GM18498 (cell line): Measurements from ENCODE around the gene CCDC85B.

ENCODE experiments used
- ATAC-seq: cut with Tn5 transposase; IDR thresholded peaks from one replicate; pipeline ENCODE4 v1.9.1; 2021; ENCODE audit warnings: mild to moderate bottlenecking, moderate library complexity; ENCODE audit not compliant: unreplicated experiment

Gene CCDC85B

DNA sequence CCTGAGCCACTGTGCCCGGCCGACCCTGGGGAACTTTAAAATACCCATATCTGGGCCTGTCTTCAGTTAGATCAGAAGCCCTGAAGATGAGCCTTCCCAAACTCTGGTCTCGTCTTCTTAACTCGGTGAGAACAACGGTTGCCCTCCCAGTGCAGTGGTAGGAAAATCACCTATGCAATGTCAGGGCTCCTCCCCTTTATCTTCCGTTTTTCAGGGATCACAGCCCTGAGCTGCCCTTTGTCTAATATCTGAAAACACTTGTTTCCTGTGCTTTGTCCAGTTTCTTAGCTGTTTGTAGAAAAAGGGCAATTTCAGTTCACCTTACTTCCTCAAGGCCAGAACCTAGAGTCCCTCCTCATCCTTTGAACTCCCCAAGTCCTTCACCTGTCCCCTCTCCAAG lies 38.2 kb downstream of the CCDC85B start:
- no peak for ATAC-seq

DNA sequence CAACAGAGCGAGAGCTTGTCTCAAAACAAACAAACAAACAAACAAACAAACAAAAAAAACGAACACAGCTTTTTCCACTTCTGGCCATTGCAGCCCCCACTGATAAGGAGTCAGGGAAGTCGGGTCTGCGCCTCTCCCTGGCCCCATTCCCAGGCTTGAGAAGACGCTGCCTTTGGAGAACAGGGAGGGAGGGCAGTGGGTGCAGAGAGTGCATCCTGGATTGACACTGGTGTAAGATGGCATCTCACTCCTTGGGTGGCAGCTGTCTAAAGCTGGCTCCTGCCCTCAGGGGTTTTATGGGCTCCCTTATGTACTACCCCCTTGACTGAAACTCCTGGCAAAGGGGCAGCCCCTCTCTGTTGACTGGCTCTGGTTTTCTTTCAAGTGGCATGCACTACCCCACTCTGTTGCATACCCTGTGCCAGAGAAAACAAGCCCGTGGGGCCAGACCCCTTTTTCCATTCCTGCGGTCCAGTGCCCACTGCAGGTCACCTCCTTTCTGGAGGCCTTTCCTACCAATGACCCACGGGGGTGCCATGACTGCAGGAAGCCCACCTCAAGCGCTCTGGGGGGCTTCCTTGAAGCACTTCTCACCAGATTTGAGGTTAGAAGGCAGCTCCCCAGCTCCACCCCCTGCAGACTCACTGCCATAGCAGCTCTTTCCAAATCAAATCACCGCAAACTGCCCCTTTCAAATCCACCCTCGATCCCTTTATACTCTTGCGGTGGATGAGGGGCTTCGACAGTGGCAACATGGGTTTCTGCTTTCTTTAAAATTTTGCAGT lies 41.5 kb downstream of the CCDC85B start:
- no peak for ATAC-seq

DNA sequence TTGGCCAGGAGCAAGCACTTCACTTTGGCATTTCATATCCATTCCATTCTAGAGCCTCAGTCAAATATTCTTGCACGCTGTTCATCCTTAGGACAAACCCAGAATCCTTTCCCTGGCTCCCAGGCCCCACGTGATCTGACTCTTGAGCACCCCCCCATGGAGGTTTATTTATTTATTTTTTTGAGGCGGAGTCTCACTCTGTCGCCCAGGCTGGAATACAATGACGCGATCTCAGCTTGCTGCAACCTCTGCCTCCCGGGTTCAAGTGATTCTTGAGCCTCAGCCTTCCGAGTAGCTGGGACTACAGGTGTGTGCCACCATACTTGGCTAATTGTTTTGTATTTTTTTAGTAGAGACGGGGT lies 42.1 kb downstream of the CCDC85B start:
- no peak for ATAC-seq

DNA sequence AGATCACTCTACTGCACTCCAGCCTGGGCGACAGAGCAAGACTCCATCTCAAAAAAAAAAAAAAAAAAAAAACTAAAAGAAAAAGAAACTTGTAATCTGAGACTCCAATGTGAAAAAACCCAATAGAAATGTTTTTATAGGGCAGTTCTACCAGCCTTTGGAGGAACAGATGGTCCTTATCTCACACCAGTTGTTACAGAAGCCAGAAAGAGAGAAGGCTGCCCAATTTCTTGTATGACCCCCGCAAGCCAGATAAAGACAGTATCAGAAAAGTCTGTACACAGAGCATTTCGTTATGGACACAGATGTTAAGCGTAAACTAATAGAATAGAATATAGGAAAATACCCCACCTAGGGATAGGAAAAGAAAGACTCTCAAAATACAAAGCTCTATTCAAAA lies 43.5 kb downstream of the CCDC85B start:
- ATAC-seq, result no peak

DNA sequence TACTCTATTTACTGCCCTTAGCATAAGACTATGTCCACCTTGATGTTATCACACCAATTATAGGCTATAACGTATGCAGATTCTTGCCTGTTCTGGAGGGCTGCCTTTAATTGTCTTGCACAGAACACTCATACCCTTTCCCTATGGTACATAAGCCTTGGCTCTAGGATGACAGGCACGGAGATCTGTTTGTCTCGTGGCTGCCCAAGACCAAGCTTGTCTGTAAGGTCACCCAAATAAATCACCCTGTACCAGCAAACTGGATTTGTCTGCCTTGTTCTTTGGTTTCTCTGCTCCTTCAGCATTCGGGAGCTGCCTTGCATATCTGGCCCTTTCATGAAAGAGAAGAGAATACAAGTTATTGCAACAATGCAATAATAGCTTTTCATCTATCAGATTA lies 47.3 kb downstream of the CCDC85B start:
- ATAC-seq, result no peak
